K562 (cell line): ENCODE results near the gene KIR3DL1. TPM values are rescaled to one million over a fixed set of nuclear protein-coding genes. Genes with fewer than 3 reads are reported as not detected.

Experiments used
- ATAC-seq: fragments of 200-7000 bp; cut with Tn5 transposase; 3 replicates; pipeline ENCODE4 v1.9.1; 2020; ENCODE audit warnings: moderate library complexity
- BruUV-seq: library from RNA; stranded (reverse); fragments of 400-500 nt; replicated peaks from 2 replicates; lab custom pipeline; 2021; lab: Mats Ljungman, UMichigan
- CTCF ChIA-PET: fragments of 300-600 bp; formaldehyde crosslinking; extraction: SDS; loops from one replicate; lab custom pipeline; 2021; ENCODE audit warnings: low intra/inter-chr PET ratio; lab: Yijun Ruan, JAX
- POLR2A ChIA-PET: fragments of 300-600, 350-650 bp; sonication (Branson Sonifier 250); formaldehyde crosslinking; extraction: SDS; loops from one replicate; lab custom pipeline; 2021; ENCODE audit warnings: antibody characterized with exemption, inconsistent platforms; lab: Yijun Ruan, JAX
- DNase-seq, 4 experiments: peaks; one replicate each; pipeline versions ENCODE4 v3.0.0 to v3.0.0-alpha.2; 2011 to 2018; ENCODE audit warnings: low spot score in 3 of 4, mixed read lengths in 3 of 4; ENCODE audit errors: extremely low read depth in 1 of 4
- FAIRE-seq: peaks from 2 replicates; lab custom pipeline; 2011; peaks lifted over from hg19 to GRCh38; lab: Jason Lieb, UNC
- H2AFZ ChIP-seq: 2 replicates; pipeline ENCODE4 v1.6.0; 2011; ENCODE audit warnings: low read depth, low read length, control low read depth, inconsistent platforms
- H3K27ac ChIP-seq: fragments of 200-600 bp; 3 replicates; pipeline ENCODE4 v1.8.0; 2011; ENCODE audit warnings: low read depth, mild to moderate bottlenecking, control low read depth, inconsistent platforms, low read length, moderate library complexity, mixed read lengths; ENCODE audit errors: extremely low read depth
- H3K27me3 ChIP-seq, 2 experiments: fragments of 300-600 bp in 1 of 2; 2 replicates in 1 of 2; 3 replicates in 1 of 2; pipeline versions ENCODE4 v1.6.0 to v1.8.0; 2011; ENCODE audit warnings: inconsistent platforms in 2 of 2, low read length in 2 of 2, mild to moderate bottlenecking in 1 of 2, mixed read lengths in 1 of 2, moderate library complexity in 1 of 2; ENCODE audit not compliant: control insufficient read depth in 2 of 2, insufficient read depth in 2 of 2
- H3K36me3 ChIP-seq: fragments of 300-600 bp; 3 replicates; pipeline ENCODE4 v1.8.0; 2011; ENCODE audit warnings: mild to moderate bottlenecking, low read length, inconsistent platforms; ENCODE audit not compliant: control insufficient read depth, insufficient read depth
- H3K4me1 ChIP-seq, 2 experiments: fragments of 200-600 bp in 1 of 2; replicated peaks in 1 of 2; 2 replicates in 1 of 2; 3 replicates in 1 of 2; pipeline versions ENCODE4 v1.5.1 to v1.8.0; 2011; ENCODE audit warnings: inconsistent platforms in 2 of 2, low read length in 2 of 2, mild to moderate bottlenecking in 1 of 2, mixed read lengths in 1 of 2, moderate library complexity in 1 of 2; ENCODE audit not compliant: control insufficient read depth in 2 of 2, insufficient read depth in 2 of 2
- H3K4me2 ChIP-seq: 2 replicates; pipeline ENCODE4 v1.6.1; 2011; ENCODE audit warnings: low read length, control low read depth, inconsistent platforms, mixed read lengths; ENCODE audit not compliant: insufficient read depth
- H3K4me3 ChIP-seq: fragments of 200-600 bp; sonication (generic), shearing (Covaris generic); 2 replicates; pipeline ENCODE4 v1.5.1; 2016; ENCODE audit warnings: control low read depth, inconsistent platforms
- H3K79me2 ChIP-seq: fragments of 200-600 bp; 3 replicates; pipeline ENCODE4 v1.8.0; 2011; ENCODE audit warnings: low read length, inconsistent platforms; ENCODE audit not compliant: control insufficient read depth, insufficient read depth
- H3K9ac ChIP-seq, 2 experiments: 2 replicates each; pipeline versions ENCODE4 v1.6.0 to v1.6.1; 2011; ENCODE audit warnings: low read depth in 2 of 2, low read length in 2 of 2, control low read depth in 1 of 2, inconsistent platforms in 1 of 2, mild to moderate bottlenecking in 1 of 2, mixed read lengths in 1 of 2; ENCODE audit not compliant: insufficient read depth in 1 of 2
- H3K9me1 ChIP-seq: one replicate; pipeline ENCODE4 v1.6.0; 2011; ENCODE audit warnings: inconsistent platforms, mild to moderate bottlenecking, low read length, moderate library complexity; ENCODE audit not compliant: control insufficient read depth, insufficient read depth
- H3K9me3 ChIP-seq: replicated peaks from 2 replicates; pipeline ENCODE4 v1.5.1; 2011; ENCODE audit warnings: low read depth, low read length, inconsistent platforms; ENCODE audit not compliant: control insufficient read depth, insufficient read depth
- H4K20me1 ChIP-seq: replicated peaks from 2 replicates; pipeline ENCODE4 v1.6.1; 2011; ENCODE audit warnings: low read length, inconsistent platforms, mixed read lengths; ENCODE audit not compliant: control insufficient read depth, insufficient read depth
- DMBX1 ChIP-seq: fragments of 250-450 bp; sonication (Bioruptor Pico); IDR thresholded peaks from 2 replicates; pipeline ENCODE4 v1.8.0; 2022; ENCODE audit warnings: inconsistent platforms, mild to moderate bottlenecking, moderate library complexity, borderline replicate concordance
- ELF2 ChIP-seq: fragments of 250-450 bp; sonication (Bioruptor Pico); IDR thresholded peaks from 2 replicates; pipeline ENCODE4 v1.5.0; 2021; ENCODE audit warnings: mild to moderate bottlenecking
- EP300 ChIP-seq: IDR thresholded peaks from 2 replicates; pipeline ENCODE4 v1.6.1; 2012; ENCODE audit warnings: low read length, improper control_type of control experiment
- FOXK2 ChIP-seq, 2 experiments: fragments of 450-650 bp; IDR thresholded peaks in 1 of 2; conservative IDR thresholded peaks in 1 of 2; 2 replicates each; pipeline ENCODE4 v1.6.1; 2016; ENCODE audit warnings: low read depth in 2 of 2, mild to moderate bottlenecking in 1 of 2
- KAT7 ChIP-seq: sonication (generic); formaldehyde crosslinking; IDR thresholded peaks from 2 replicates; pipeline ENCODE4 v1.8.0; 2022; ENCODE audit warnings: missing genetic modification reagents, mild to moderate bottlenecking, borderline replicate concordance
- LARP7 ChIP-seq: fragments of 450-650 bp; IDR thresholded peaks from 2 replicates; pipeline ENCODE4 v1.6.1; 2016
- PHF20 ChIP-seq: fragments of 450-650 bp; IDR thresholded peaks from 2 replicates; pipeline ENCODE4 v1.6.1; 2018; ENCODE audit not compliant: partially characterized antibody
- SMAD1 ChIP-seq: fragments of 150-350 bp; IDR thresholded peaks from 2 replicates; pipeline ENCODE4 v1.6.1; 2014; ENCODE audit warnings: low read length, low read depth; ENCODE audit not compliant: partially characterized antibody
- ZNF146 ChIP-seq: IDR thresholded peaks from one replicate; pipeline ENCODE4 v1.6.1; 2018; ENCODE audit warnings: missing compliant biosample characterization; ENCODE audit not compliant: unreplicated experiment
- ZNF224 ChIP-seq: sonication (generic); formaldehyde crosslinking; IDR thresholded peaks from 2 replicates; pipeline ENCODE4 v1.8.0; 2022; ENCODE audit warnings: mild to moderate bottlenecking, missing genetic modification reagents
- ZZZ3 ChIP-seq: fragments of 450-650 bp; IDR thresholded peaks from 2 replicates; pipeline ENCODE4 v1.6.1; 2016; ENCODE audit warnings: antibody characterized with exemption, mild to moderate bottlenecking, moderate library complexity
- WGBS: fragments of 100-300 bp; shearing (Covaris generic); methylation state at CpG from one replicate; pipeline ENCODE4 v1.1.6; 2016; ENCODE audit warnings: low coverage, mixed read lengths; ENCODE audit not compliant: insufficient coverage; ENCODE audit errors: missing lambda C conversion rate; 5-methylcytosine and 5-hydroxymethylcytosine counted together
- in situ Hi-C: fragments of 300-500 bp; cut with MboI; formaldehyde crosslinking; loops from 4 replicates; pipeline ENCODE4 v1.15.0; 2018; ENCODE audit warnings: inconsistent platforms, mixed read lengths
- intact Hi-C: fragments of 100-400 bp; cut with micrococcal nuclease; formaldehyde crosslinking; loops from 2 replicates; pipeline ENCODE4 v1.14.2; 2022
- polyA plus RNA-seq, 8 experiments: library from polyadenylated mRNA; depleted of rRNA in 4 of 8; stranded (reverse) in 5 of 8; unstranded in 3 of 8; fragments of >200 nt; fragmentation: Nextera tagmentation in 2 of 8; fragmentation: Illumina TruSeq in 1 of 8; extraction: Ambion mirVana in 2 of 8; extraction: Trizol in 1 of 8; gene quantifications; 2 replicates each; pipeline versions ENCODE4 v1.2.1 to v1.2.3, GENCODE V29; 2011 to 2014; ENCODE audit warnings: inconsistent platforms in 1 of 8, missing spikeins in 1 of 8
- total RNA-seq, 7 experiments: library from RNA; depleted of rRNA in 6 of 7; stranded (reverse); fragments of >200 nt in 6 of 7; fragmentation: Illumina TruSeq in 2 of 7; extraction: Trizol in 2 of 7; gene quantifications; 2 replicates each; pipeline versions ENCODE4 v1.2.1 to v1.2.3, GENCODE V29; 2011 to 2021; ENCODE audit warnings: low replicate concordance in 1 of 7
- TF ChIP-seq, protein P1 (sequence below), 2 experiments: fragments of 450-650 bp; conservative IDR thresholded peaks; 2 replicates each; pipeline ENCODE4 v1.6.1; 2017; ENCODE audit warnings: mild to moderate bottlenecking in 2 of 2, moderate library complexity in 2 of 2
- TF ChIP-seq, protein P2 (sequence below): sonication (generic); formaldehyde crosslinking; IDR thresholded peaks from 2 replicates; pipeline ENCODE4 v1.8.0; 2023; ENCODE audit warnings: mild to moderate bottlenecking, missing genetic modification reagents

KIR3DL1 gene
- total and polyA plus RNA-seq, 9 of the 15 experiments (the other 6 are each of a cell fraction or from before 2014, with no cell fraction given) = not detected

DNA sequence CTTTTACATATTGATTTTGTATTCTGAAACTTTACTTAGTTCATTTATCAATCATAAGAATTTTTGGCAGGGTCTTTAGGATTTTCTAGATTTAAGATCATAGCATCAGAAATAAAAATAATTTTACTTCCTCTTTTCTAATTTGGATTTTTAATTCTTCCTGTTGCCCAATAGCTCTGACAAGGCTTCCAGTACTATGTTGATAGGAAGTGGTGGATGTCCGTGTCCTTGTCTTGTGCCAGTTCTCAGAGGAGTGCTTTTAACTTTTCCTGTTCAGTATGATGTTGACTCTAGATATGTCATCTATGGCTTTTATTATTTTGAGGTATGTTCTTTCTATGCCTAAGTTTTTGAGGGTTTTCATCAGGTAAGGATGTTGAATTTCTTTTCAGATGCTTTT, 20.5 kb upstream of the KIR3DL1 start:
- POLR2A ChIA-PET = no interaction called here
- no peaks in the 10 kb centered on the region for H3K4me1 ChIP-seq
- BruUV-seq = no TSS peak
- H3K79me2 ChIP-seq = no peaks in the 10 kb centered on the region
- TF ChIP-seq KAT7 (no peak), PHF20 (no peak), FOXK2 (conservative IDR thresholded peaks at IDR 0.05 in 1 of 2, IDR thresholded peaks at IDR 0.05 in 1 of 2; ENCODE audit: low read depth in 2 of 2) (no peak)
- H3K27ac ChIP-seq = no peak overlapping the region
- FAIRE-seq = no peak
- no peak for ATAC-seq
- in situ Hi-C loops = no loop called here
- no peaks in the 10 kb centered on the region for H3K36me3 ChIP-seq
- 5% methylated on average over 1 of the region's 1 CpG for WGBS
- peaks cover 4 to 16% of the 10 kb centered on the region in 2 experiments; a peak in 4 of 5 replicates for H3K27me3 ChIP-seq
- no peak overlapping the region for H3K9ac ChIP-seq
- no peak overlapping the region for H3K4me3 ChIP-seq
- no peak for DNase-seq
- intact Hi-C loops = no loop called here
- no peaks in the 10 kb centered on the region for H3K9me1 ChIP-seq
- H3K4me2 ChIP-seq = no peak overlapping the region
- no peak overlapping the region for H2AFZ ChIP-seq
- H3K9me3 ChIP-seq = no peaks in the 10 kb centered on the region
- CTCF ChIA-PET = no interaction called here
- H4K20me1 ChIP-seq = no peaks in the 10 kb centered on the region

DNA sequence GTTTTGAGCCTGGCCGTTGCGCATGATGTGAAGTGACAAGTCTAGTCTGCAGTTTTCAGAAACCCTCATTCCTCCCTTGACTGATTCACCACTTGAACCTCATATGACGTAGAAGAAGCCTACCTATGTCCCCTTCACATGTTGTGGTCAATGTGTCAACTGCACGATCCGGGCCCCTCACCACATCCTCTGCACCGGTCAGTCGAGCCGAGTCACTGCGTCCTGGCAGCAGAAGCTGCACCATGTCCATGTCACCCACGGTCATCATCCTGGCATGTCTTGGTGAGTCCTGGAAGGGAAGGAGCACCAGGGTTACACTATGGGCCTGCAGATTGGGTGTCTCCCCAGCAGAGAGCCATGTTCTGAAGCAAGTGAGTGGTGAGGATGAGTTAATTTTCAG, 12.9 kb upstream of the KIR3DL1 start, which contains the start of gene KIR2DL4:
KIR2DL4 (plus strand) TSS at position 201 of the 400 bp plus-strand sequence; CDS start at position 243, 42 bp downstream.
- Histone ChIP-seq H2AFZ (no peak within 1 kb of the TSS), H3K9ac (no peak within 1 kb of the TSS), H3K27me3 (peaks cover 5 to 42% of the 10 kb centered on the region in 2 experiments; a peak in 4 of 5 replicates), H3K4me1 (no peaks in the 10 kb centered on the region), H3K36me3 (no peaks in the 10 kb centered on the region), H3K9me1 (no peaks in the 10 kb centered on the region), H3K27ac (no peak within 1 kb of the TSS), H3K4me3 (no peak within 1 kb of the TSS), H4K20me1 (no peaks in the 10 kb centered on the region), H3K4me2 (no peak within 1 kb of the TSS), H3K79me2 (no peaks in the 10 kb centered on the region), H3K9me3 (no peaks in the 10 kb centered on the region)
- FAIRE-seq (no peak), ATAC-seq (no peak), DNase-seq (no peak)
- WGBS = 5% methylated on average over 10 of the region's 10 CpGs
- CTCF ChIA-PET = no interaction called here
- in situ Hi-C loops = no loop called here
- no TSS peak for BruUV-seq
- intact Hi-C loops = no loop called here
- POLR2A ChIA-PET = no interaction called here
- no peak for TF ChIP-seq ELF2 (CRISPR knock-in tag)
- TF ChIP-seq LARP7 = no peak
- TF ChIP-seq, protein P1, sequence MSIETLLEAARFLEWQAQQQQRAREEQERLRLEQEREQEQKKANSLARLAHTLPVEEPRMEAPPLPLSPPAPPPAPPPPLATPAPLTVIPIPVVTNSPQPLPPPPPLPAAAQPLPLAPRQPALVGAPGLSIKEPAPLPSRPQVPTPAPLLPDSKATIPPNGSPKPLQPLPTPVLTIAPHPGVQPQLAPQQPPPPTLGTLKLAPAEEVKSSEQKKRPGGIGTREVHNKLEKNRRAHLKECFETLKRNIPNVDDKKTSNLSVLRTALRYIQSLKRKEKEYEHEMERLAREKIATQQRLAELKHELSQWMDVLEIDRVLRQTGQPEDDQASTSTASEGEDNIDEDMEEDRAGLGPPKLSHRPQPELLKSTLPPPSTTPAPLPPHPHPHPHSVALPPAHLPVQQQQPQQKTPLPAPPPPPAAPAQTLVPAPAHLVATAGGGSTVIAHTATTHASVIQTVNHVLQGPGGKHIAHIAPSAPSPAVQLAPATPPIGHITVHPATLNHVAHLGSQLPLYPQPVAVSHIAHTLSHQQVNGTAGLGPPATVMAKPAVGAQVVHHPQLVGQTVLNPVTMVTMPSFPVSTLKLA (conservative IDR thresholded peaks at IDR 0.05) = no peak
- no peak for TF ChIP-seq ZNF224 (CRISPR knock-in tag)
- TF ChIP-seq ZZZ3 = no peak
- no peak for TF ChIP-seq EP300
- no peak for TF ChIP-seq SMAD1
- TF ChIP-seq ZNF146 (CRISPR knock-in tag) = no peak
- TF ChIP-seq, protein P2, sequence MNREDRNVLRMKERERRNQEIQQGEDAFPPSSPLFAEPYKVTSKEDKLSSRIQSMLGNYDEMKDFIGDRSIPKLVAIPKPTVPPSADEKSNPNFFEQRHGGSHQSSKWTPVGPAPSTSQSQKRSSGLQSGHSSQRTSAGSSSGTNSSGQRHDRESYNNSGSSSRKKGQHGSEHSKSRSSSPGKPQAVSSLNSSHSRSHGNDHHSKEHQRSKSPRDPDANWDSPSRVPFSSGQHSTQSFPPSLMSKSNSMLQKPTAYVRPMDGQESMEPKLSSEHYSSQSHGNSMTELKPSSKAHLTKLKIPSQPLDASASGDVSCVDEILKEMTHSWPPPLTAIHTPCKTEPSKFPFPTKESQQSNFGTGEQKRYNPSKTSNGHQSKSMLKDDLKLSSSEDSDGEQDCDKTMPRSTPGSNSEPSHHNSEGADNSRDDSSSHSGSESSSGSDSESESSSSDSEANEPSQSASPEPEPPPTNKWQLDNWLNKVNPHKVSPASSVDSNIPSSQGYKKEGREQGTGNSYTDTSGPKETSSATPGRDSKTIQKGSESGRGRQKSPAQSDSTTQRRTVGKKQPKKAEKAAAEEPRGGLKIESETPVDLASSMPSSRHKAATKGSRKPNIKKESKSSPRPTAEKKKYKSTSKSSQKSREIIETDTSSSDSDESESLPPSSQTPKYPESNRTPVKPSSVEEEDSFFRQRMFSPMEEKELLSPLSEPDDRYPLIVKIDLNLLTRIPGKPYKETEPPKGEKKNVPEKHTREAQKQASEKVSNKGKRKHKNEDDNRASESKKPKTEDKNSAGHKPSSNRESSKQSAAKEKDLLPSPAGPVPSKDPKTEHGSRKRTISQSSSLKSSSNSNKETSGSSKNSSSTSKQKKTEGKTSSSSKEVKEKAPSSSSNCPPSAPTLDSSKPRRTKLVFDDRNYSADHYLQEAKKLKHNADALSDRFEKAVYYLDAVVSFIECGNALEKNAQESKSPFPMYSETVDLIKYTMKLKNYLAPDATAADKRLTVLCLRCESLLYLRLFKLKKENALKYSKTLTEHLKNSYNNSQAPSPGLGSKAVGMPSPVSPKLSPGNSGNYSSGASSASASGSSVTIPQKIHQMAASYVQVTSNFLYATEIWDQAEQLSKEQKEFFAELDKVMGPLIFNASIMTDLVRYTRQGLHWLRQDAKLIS (CRISPR knock-in tag) = no peak
- TF ChIP-seq DMBX1 = no peak
